Activated T-cell treated with anti-CD3 and anti-CD28 coated beads, Interleukin-2, amount 50 U/mL, for 4 hours (primary cell): ENCODE data around the gene PSMC1. TPM values are rescaled to one million over a fixed set of nuclear protein-coding genes. Genes with fewer than 3 reads are reported as not detected.

ENCODE experiments used
- ATAC-seq, 2 donors: fragments of 200-7000 bp; cut with Tn5 transposase; one replicate each; pipeline ENCODE4 v1.10.0; 2021
- DNase-seq: peaks from one replicate; pipeline ENCODE4 v3.0.0-alpha.2; 2020
- H3K27me3 Mint-ChIP-seq: one replicate; pipeline ENCODE4 v1.8.0; 2021; ENCODE audit warnings: low read depth, mixed read lengths
- H3K36me3 Mint-ChIP-seq: one replicate; pipeline ENCODE4 v1.8.0; 2022; ENCODE audit warnings: mixed read lengths; ENCODE audit not compliant: insufficient read depth
- H3K4me1 Mint-ChIP-seq: one replicate; pipeline ENCODE4 v1.8.0; 2021; ENCODE audit warnings: low read depth, mixed read lengths
- H3K4me3 Mint-ChIP-seq: one replicate; pipeline ENCODE4 v1.8.0; 2021; ENCODE audit warnings: mild to moderate bottlenecking, moderate library complexity, mixed read lengths
- H3K9me3 Mint-ChIP-seq: one replicate; pipeline ENCODE4 v1.8.0; 2021; ENCODE audit warnings: mixed read lengths
- total RNA-seq, 3 donors: library from RNA; stranded (reverse); gene quantifications; one replicate each; pipeline ENCODE4 v1.2.1, GENCODE V29; 2021

The PSMC1 gene
- total RNA-seq, 3 donors from 2014 or later = 224 to 239 (median 227) TPM

DNA sequence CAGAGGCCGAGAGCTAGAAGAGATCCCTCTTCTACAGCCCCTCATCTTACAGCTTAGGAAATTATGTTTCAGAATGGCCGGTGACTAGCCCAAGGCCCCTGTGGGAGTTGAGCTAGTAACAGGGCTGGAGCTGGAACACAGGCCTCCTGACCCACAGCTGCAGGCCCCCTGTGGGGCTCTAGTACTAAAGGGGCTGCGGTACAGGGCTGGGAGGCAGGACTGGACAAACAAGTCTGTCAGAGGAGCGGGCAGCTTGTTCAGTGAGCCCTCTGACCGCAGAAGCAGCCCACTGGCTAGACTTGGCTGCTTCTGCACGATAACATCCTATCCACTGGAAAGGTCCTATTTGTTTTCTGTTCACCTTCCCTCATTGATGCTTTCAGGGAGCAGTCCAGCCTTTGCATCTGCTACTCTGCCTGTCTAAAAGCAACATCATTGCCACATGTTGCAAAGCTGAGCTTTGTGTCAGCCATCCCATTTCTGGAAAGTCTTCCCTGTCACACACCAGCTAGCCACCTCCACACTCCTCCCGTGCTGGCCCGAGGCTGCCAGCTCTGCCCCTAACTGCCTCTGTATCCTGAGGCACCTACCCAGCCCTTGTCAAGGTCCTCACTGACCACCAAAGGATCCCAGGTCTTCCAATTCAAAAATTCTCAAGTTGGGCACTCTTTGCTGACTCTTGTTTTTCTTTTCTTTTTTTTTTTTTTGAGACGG lies 10.2 kb downstream of the PSMC1 start:
- peaks cover 5% of the 10 kb centered on the region for H3K4me1 Mint-ChIP-seq
- no peak overlapping the region for H3K4me3 Mint-ChIP-seq
- no peak for DNase-seq
- H3K27me3 Mint-ChIP-seq = no peaks in the 10 kb centered on the region
- no peak for ATAC-seq
- H3K36me3 Mint-ChIP-seq = peaks cover 36% of the 10 kb centered on the region
- no peaks in the 10 kb centered on the region for H3K9me3 Mint-ChIP-seq

DNA sequence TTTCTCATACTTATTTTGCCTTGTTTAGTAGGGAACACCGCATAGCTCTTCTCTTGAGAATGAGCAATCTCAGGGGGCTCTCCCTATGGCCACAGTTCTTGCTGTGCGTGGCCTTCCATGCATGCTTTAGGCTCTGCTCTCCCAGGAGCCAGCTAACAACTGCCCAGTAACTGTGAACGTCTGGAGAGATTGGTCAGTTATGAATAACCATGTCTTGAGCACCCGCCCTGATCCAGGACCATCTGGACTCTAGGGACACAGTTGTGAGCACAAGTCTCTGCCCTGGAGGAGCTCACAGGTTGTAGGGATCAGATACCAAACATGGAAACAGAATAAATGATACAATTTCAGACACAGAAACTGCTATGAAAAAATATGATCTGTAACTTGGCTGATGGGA lies 12.1 kb downstream of the PSMC1 start:
- DNase-seq (no peak), ATAC-seq (no peak)
- Mint-ChIP-seq H3K36me3 (peaks cover 39% of the 10 kb centered on the region), H3K4me3 (no peak overlapping the region), H3K4me1 (peaks cover 5% of the 10 kb centered on the region), H3K9me3 (no peaks in the 10 kb centered on the region), H3K27me3 (no peaks in the 10 kb centered on the region)

GRCh38 chr14:90272523-90272922 lies 16.2 kb downstream of the PSMC1 start:
- no peaks in the 10 kb centered on the region for H3K9me3 Mint-ChIP-seq
- peaks cover 33% of the 10 kb centered on the region for H3K36me3 Mint-ChIP-seq
- ATAC-seq = no peak

GRCh38 chr14:90273532-90273931 lies 17.2 kb downstream of the PSMC1 start:
- Mint-ChIP-seq H3K4me3 (no peak overlapping the region), H3K27me3 (no peaks in the 10 kb centered on the region), H3K4me1 (peaks cover 17% of the 10 kb centered on the region), H3K36me3 (peaks cover 34% of the 10 kb centered on the region), H3K9me3 (no peaks in the 10 kb centered on the region)
- ATAC-seq = no peak
- no peak for DNase-seq

More at GRCh38 chr14:90272523-90272922, 16.2 kb downstream of the PSMC1 start:
- no peak for DNase-seq
- H3K4me1 Mint-ChIP-seq = peaks cover 17% of the 10 kb centered on the region
- no peak overlapping the region for H3K4me3 Mint-ChIP-seq
- no peaks in the 10 kb centered on the region for H3K27me3 Mint-ChIP-seq

DNA sequence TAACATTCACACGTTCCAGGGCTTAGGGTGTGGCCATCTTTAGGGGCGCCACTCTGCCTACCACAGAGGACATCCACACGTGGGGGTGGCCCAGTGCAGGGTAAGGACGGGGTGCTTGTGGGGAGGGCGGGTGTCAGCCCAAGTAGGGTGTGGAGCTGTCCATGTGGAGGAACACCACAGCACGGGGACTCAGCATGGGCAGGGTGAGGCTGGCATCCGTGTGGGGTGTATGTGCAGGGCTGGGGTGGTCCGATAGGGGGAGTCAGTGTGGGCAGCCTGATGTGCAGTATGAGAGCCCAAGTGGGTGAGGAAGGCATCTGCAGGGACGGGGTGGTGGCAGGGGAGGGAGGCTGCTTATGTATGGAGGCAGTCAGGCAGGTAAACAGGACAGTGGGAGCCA lies 17.7 kb downstream of the PSMC1 start:
- H3K36me3 Mint-ChIP-seq = peaks cover 31% of the 10 kb centered on the region
- peak; percentile 11 to 12 for ATAC-seq

GRCh38 chr14:90274808-90275457 lies 18.6 kb downstream of the PSMC1 start:
- DNase-seq (peak; percentile 20), ATAC-seq (peak; percentile 78 to 83)
- Mint-ChIP-seq H3K36me3 (peaks cover 23% of the 10 kb centered on the region), H3K9me3 (no peaks in the 10 kb centered on the region), H3K27me3 (no peaks in the 10 kb centered on the region), H3K4me3 (peak overlapping the region; percentile 37), H3K4me1 (peaks cover 16% of the 10 kb centered on the region)

More for the DNA sequence above, 17.7 kb downstream of the PSMC1 start:
- Mint-ChIP-seq H3K27me3 (no peaks in the 10 kb centered on the region), H3K9me3 (no peaks in the 10 kb centered on the region), H3K4me3 (no peak overlapping the region), H3K4me1 (peaks cover 17% of the 10 kb centered on the region)
- no peak for DNase-seq

DNA sequence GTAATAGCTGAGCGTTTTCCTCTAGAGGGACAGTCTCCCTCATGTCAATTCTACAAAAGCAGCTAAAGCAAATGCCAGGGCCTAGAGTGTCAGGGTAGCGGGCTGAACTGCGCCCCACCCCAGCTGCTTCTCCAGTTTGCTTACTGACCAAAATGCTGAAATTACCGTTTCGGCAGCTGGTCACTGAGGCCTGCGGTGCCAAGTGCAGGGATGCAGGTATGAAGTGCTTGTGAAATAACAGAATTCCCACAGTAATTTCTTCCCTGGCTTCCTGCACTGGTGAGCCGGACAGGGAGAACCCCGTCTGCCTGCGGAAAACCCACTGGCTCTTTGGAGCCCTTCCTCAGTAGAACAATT lies 19.1 kb downstream of the PSMC1 start:
- Mint-ChIP-seq H3K4me1 (peaks cover 16% of the 10 kb centered on the region), H3K4me3 (peak overlapping the region; percentile 37), H3K36me3 (peaks cover 19% of the 10 kb centered on the region), H3K27me3 (no peaks in the 10 kb centered on the region), H3K9me3 (no peaks in the 10 kb centered on the region)
- ATAC-seq (peak; percentile 14 to 35), DNase-seq (no peak)

GRCh38 chr14:90275820-90276219 lies 19.5 kb downstream of the PSMC1 start:
- Mint-ChIP-seq H3K27me3 (no peaks in the 10 kb centered on the region), H3K9me3 (no peaks in the 10 kb centered on the region), H3K36me3 (peaks cover 19% of the 10 kb centered on the region), H3K4me3 (peak overlapping the region; percentile 35), H3K4me1 (peaks cover 16% of the 10 kb centered on the region)
- ATAC-seq (peak in 1 of 2 donors; percentile 18), DNase-seq (no peak)

DNA sequence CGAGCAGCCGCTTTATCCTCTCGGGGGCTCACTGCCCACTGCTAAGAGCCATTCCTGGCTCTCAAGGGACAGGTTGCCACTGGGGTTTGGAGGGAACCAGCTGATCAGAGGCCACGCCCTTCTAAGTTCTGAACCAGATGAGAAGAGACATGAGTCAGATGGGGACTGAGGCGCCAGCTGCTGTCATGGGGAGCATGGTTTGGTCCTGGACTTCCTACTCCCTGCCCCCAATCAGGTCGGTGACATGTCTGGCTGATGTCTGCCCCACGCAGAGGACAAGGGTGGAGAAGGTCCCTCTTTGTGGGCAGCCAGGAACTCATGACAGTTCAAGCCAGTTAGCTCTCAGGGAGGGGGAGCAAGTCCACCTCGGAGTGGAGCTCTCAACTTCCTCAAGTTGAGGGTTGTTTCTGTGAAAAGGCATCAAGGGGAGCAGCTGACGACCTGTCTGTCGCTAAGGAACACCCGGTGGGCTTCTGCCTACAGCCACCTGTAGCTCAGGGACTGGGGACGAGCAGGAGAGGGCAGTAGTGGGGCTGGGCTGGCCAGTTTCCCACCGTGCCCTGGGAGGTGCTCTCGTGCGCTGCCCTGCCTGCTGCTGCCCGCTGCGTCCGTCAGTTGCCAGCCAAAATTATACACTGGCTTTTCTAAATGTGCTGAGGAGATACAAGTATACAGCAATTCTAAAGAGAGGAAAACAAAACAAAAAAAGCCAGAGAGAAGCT lies 20.5 kb downstream of the PSMC1 start:
- H3K9me3 Mint-ChIP-seq = no peaks in the 10 kb centered on the region
- no peak overlapping the region for H3K4me3 Mint-ChIP-seq
- no peak for DNase-seq
- peaks cover 16% of the 10 kb centered on the region for H3K4me1 Mint-ChIP-seq
- H3K36me3 Mint-ChIP-seq = peaks cover 15% of the 10 kb centered on the region
- ATAC-seq = no peak
- H3K27me3 Mint-ChIP-seq = no peaks in the 10 kb centered on the region

DNA sequence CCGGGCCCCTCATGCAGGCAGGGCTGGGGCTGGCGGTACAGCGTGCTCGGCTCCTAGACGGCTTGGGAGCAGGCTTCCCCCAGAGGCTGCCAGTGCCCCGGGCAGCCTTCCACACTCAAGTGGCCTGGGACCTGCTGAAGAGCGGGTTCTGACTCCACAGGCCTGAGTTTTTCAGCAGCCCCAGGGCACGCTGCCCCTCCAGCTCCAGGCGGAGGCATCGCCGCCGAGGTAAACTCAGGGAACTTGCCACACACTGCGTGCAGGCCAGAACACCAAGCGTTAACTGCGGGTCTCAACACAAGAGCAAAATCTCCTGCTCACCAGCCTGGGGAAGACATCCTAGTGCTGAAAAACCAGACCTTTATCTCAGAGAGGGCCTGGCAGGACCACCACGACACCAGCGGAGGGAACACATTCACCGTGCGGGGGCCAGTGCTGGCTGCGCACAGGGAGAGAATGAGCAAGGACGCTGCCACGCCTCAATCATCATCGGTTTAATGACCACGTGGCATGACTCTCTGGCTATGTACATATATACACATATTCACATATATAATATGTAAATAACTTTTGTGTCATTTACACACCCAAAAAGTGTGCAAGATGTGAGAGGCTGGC lies 21.3 kb downstream of the PSMC1 start:
- DNase-seq = no peak
- no peak for ATAC-seq
- Mint-ChIP-seq H3K4me3 (no peak overlapping the region), H3K4me1 (peaks cover 16% of the 10 kb centered on the region), H3K36me3 (peaks cover 15% of the 10 kb centered on the region), H3K9me3 (no peaks in the 10 kb centered on the region), H3K27me3 (no peaks in the 10 kb centered on the region)

- Mint-ChIP-seq H3K9me3 (no peaks in the 10 kb centered on the region), H3K4me1 (peaks cover 16% of the 10 kb centered on the region), H3K4me3 (no peak overlapping the region), H3K36me3 (peaks cover 12% of the 10 kb centered on the region), H3K27me3 (no peaks in the 10 kb centered on the region)
- DNase-seq (no peak), ATAC-seq (no peak)
These were observed 22.1 kb downstream of the PSMC1 start for GRCh38 chr14:90278199-90279175.

- no peak for DNase-seq
- ATAC-seq = no peak
- Mint-ChIP-seq H3K4me1 (peaks cover 11% of the 10 kb centered on the region), H3K36me3 (peaks cover 11% of the 10 kb centered on the region), H3K4me3 (no peak overlapping the region), H3K9me3 (no peaks in the 10 kb centered on the region), H3K27me3 (no peaks in the 10 kb centered on the region)
These were observed 23.7 kb downstream of the PSMC1 start for GRCh38 chr14:90280096-90280495.

DNA sequence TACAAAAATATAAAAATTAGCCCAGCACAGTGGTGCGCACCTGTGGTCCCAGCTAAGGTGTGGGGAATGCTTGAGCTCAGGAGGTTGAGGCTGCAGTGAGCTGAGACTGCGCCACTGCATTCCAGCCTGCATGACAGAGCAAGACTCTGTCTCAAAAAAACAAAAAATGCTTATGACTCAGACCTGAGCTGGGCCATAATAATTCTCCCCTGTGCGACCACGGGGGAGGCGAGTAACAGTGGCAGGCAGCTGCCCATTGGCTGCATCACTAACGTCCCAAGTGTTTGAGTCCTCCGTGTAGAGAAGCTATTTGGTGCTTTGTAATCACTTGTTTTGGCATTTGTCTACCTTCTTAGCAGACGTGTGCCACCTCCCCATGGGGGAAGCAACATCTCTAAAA lies 24.9 kb downstream of the PSMC1 start:
- no peak for ATAC-seq
- H3K9me3 Mint-ChIP-seq = no peaks in the 10 kb centered on the region
- peaks cover 3% of the 10 kb centered on the region for H3K4me1 Mint-ChIP-seq
- H3K36me3 Mint-ChIP-seq = peaks cover 18% of the 10 kb centered on the region
- DNase-seq = no peak
- H3K27me3 Mint-ChIP-seq = no peaks in the 10 kb centered on the region
- H3K4me3 Mint-ChIP-seq = no peak overlapping the region
